WTC11 (cell line): ENCODE data around the gene MAP1LC3C.

Experiments used
- MXD4 ChIP-seq: fragments of 250-450 bp; sonication (Bioruptor Pico); IDR thresholded peaks from 2 replicates; pipeline ENCODE4 v1.8.0; 2021; ENCODE audit warnings: mild to moderate bottlenecking, moderate library complexity, borderline replicate concordance
- TF ChIP-seq, protein P1 (sequence below): fragments of 200-600 bp; IDR thresholded peaks from 2 replicates; pipeline ENCODE4 v1.8.0; 2022; ENCODE audit warnings: antibody characterized with exemption

DNA sequence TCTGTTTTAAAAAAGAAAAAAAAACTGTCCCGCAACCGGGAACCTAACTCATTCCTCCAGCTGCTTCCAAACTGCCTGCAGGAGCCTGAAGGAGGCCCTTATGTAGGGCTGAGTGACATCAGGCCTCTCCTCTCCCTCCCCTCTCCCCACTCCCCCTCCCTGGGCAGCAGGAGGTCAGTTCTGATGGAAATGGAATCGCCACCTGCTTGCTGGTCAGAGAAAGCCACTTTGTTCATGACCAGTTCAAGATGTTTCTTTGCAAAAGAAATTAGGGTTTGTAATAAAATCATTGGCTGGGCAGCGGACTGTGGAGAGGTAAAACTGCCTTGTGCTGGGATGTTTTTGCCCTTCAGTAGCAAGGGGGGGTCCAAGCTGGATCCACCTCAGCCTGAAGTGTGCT lies at the start of gene MAP1LC3C:
- TF ChIP-seq, protein P1, sequence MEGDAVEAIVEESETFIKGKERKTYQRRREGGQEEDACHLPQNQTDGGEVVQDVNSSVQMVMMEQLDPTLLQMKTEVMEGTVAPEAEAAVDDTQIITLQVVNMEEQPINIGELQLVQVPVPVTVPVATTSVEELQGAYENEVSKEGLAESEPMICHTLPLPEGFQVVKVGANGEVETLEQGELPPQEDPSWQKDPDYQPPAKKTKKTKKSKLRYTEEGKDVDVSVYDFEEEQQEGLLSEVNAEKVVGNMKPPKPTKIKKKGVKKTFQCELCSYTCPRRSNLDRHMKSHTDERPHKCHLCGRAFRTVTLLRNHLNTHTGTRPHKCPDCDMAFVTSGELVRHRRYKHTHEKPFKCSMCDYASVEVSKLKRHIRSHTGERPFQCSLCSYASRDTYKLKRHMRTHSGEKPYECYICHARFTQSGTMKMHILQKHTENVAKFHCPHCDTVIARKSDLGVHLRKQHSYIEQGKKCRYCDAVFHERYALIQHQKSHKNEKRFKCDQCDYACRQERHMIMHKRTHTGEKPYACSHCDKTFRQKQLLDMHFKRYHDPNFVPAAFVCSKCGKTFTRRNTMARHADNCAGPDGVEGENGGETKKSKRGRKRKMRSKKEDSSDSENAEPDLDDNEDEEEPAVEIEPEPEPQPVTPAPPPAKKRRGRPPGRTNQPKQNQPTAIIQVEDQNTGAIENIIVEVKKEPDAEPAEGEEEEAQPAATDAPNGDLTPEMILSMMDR: no peak
- TF ChIP-seq MXD4 (CRISPR knock-in tag): no peak
